Sigmoid colon (tissue), 3 donors: ENCODE measurements around the gene WBP1L.

Experiments used
- CTCF ChIP-seq, 4 experiments: fragments of 450-650 bp in 3 of 4; fragments of 200-600 bp in 1 of 4; IDR thresholded peaks; one replicate each; pipeline ENCODE4 v1.5.1; 2016 to 2019; ENCODE audit warnings: antibody characterized with exemption in 4 of 4, mild to moderate bottlenecking in 3 of 4, moderate library complexity in 2 of 4
- POLR2A ChIP-seq, 2 donors: fragments of 450-650 bp; IDR thresholded peaks; one replicate each; pipeline ENCODE4 v1.6.1; 2016; ENCODE audit warnings: antibody characterized with exemption in 2 of 2, mild to moderate bottlenecking in 2 of 2, moderate library complexity in 2 of 2

GRCh38 chr10:102826148-102826796, 82.5 kb downstream of the WBP1L start:
- no peak for TF ChIP-seq CTCF (IDR thresholded peaks at IDR 0.05)
- TF ChIP-seq POLR2A (IDR thresholded peaks at IDR 0.05): no peak
